ENCODE results near the gene OR11L1.

DNA sequence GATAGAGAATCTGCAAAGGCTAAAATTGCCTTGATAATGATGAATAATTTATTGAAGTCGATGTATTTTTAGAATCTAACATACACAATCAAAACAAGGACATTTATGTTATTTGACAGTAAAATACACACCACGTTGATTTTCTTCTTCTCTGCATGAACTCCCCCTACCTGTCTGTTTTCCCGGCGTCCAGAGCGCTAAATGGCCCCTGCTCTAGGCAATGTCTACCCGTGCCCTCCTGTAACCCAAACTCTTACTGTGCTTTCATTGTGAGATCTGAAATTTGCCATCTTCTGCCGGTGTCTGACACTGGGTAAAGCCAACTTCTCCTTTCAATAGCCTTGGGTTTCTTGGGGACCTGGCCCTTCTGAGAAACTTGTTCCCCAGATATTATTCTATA lies 6.7 kb upstream of the OR11L1 start:
- TF ChIP-seq POLR2A (IDR thresholded peaks at IDR 0.05): no peak
- no peak for TF ChIP-seq EP300 (IDR thresholded peaks at IDR 0.05; ENCODE audit: low read depth)
- TF ChIP-seq, protein P1, sequence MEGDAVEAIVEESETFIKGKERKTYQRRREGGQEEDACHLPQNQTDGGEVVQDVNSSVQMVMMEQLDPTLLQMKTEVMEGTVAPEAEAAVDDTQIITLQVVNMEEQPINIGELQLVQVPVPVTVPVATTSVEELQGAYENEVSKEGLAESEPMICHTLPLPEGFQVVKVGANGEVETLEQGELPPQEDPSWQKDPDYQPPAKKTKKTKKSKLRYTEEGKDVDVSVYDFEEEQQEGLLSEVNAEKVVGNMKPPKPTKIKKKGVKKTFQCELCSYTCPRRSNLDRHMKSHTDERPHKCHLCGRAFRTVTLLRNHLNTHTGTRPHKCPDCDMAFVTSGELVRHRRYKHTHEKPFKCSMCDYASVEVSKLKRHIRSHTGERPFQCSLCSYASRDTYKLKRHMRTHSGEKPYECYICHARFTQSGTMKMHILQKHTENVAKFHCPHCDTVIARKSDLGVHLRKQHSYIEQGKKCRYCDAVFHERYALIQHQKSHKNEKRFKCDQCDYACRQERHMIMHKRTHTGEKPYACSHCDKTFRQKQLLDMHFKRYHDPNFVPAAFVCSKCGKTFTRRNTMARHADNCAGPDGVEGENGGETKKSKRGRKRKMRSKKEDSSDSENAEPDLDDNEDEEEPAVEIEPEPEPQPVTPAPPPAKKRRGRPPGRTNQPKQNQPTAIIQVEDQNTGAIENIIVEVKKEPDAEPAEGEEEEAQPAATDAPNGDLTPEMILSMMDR (IDR thresholded peaks at IDR 0.05): no peak
- no peak for TF ChIP-seq POLR2AphosphoS5 (IDR thresholded peaks at IDR 0.05)

Measured in transverse colon (tissue), 4 donors.